Epithelial cell of esophagus (primary cell): Measurements from ENCODE around the gene LOXL3.

Experiments
- DNase-seq: peaks from one replicate; pipeline ENCODE4 v3.0.0; 2010; ENCODE audit warnings: low read depth
- H3K4me3 ChIP-seq: 2 replicates; pipeline ENCODE4 v1.5.1; 2011; ENCODE audit warnings: mild to moderate bottlenecking, low read length, control low read depth
- TF ChIP-seq, protein P1 (sequence below): IDR thresholded peaks from 2 replicates; pipeline ENCODE4 v1.5.1; 2011; ENCODE audit warnings: low read depth, mild to moderate bottlenecking, low read length, control low read depth, inconsistent platforms; ENCODE audit not compliant: insufficient read depth; ENCODE audit errors: missing control alignments

The LOXL3 gene

GRCh38 chr2:74551530-74551929 is 2.2 kb downstream of the LOXL3 start:
- no peak for DNase-seq
- TF ChIP-seq, protein P1, sequence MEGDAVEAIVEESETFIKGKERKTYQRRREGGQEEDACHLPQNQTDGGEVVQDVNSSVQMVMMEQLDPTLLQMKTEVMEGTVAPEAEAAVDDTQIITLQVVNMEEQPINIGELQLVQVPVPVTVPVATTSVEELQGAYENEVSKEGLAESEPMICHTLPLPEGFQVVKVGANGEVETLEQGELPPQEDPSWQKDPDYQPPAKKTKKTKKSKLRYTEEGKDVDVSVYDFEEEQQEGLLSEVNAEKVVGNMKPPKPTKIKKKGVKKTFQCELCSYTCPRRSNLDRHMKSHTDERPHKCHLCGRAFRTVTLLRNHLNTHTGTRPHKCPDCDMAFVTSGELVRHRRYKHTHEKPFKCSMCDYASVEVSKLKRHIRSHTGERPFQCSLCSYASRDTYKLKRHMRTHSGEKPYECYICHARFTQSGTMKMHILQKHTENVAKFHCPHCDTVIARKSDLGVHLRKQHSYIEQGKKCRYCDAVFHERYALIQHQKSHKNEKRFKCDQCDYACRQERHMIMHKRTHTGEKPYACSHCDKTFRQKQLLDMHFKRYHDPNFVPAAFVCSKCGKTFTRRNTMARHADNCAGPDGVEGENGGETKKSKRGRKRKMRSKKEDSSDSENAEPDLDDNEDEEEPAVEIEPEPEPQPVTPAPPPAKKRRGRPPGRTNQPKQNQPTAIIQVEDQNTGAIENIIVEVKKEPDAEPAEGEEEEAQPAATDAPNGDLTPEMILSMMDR, result no peak
- H3K4me3 ChIP-seq, result no peak overlapping the region

DNA sequence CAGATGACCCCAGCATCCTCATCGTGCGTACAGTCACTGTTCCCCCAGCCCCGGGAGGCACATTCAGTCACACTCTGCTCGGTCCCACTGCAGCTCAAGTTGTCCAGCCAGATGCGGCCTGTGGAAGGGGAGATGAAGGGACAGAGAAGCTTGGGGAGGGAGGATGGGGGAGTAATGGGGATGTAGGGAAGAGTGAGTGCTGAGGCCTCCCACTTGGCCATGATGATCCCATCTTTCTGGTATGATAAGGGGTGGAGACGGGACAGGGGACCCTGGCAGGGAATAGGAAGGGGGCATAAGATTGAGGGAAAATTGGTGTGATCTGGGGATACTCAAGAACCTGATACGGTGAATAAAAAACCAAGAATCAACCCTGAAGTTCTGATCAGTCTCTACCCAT is 3.5 kb downstream of the LOXL3 start:
- no peak overlapping the region for H3K4me3 ChIP-seq
- TF ChIP-seq, protein P1, result no peak
- no peak for DNase-seq

GRCh38 chr2:74548900-74549826 is 4.6 kb downstream of the LOXL3 start:
- TF ChIP-seq, protein P1, result no peak
- DNase-seq, result peak; percentile 58
- H3K4me3 ChIP-seq, result peak overlapping the region; percentile 51

DNA sequence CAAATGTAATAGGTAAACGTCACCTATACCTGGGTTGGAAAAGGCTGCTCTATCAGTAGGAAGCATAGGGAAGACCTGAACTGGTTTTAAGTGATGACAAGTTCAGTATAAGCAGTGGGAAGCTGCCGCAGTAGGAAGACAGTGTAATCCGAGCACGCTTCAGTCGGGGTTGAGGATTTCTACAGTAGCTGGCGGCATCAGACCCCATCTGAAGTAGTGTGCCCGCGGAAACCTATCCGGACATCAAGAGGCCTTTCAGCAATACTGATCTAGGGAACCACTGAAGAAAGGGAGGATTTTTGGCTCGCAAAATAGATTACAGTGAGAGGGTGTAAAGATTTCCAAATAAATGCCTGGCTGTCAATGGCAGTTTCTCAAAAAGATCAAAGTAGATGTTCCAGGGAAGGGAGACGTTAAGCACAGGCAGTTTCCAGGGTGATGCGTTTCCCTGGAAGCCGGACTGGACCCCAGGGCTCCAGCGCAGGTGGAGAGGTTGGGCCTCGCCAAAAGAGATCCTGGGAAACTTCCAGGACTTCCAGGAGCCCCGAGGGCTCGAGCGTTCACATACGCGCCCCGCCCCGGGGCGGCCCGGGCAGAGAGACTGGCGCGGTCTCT is 5.3 kb downstream of the LOXL3 start:
- TF ChIP-seq, protein P1, result no peak
- H3K4me3 ChIP-seq, result peak overlapping the region; percentile 51
- no peak for DNase-seq

GRCh38 chr2:74546004-74546403 is 7.7 kb downstream of the LOXL3 start:
- DNase-seq, result no peak
- TF ChIP-seq, protein P1, result no peak

DNA sequence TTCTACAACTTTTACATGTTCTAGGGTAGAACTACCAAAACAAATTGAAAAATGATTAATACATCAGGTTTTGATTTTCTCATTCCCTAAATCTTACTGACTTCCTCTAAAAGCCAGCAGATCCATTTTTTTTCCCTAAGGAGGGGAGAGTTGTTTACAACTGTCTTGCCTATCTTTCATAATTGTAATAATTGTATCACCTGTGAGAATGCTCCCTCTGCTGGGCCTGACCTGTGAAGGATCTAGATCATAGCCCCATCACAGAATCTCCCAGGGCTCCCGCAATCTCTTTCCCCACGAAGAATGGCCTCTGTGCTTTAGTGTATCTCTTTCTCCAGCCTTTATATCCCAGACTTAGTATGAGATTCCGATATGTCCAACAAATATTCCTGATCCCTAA is 9.1 kb downstream of the LOXL3 start:
- TF ChIP-seq, protein P1, result peak; percentile 55
- peak; percentile 46 for DNase-seq

More at GRCh38 chr2:74546004-74546403, 7.7 kb downstream of the LOXL3 start:
- no peak overlapping the region for H3K4me3 ChIP-seq

More for the DNA sequence above, 9.1 kb downstream of the LOXL3 start:
- no peak overlapping the region for H3K4me3 ChIP-seq
